K562 (cell line): ENCODE data around the gene TEDC1. TPM values are rescaled to one million over a fixed set of nuclear protein-coding genes. Genes with fewer than 3 reads are reported as not detected.

Source experiments
- EGR1 ChIP-seq: fragments of 450-650 bp; conservative IDR thresholded peaks from 2 replicates; pipeline ENCODE4 v1.6.1; 2017; ENCODE audit warnings: mild to moderate bottlenecking
- GABPB1 ChIP-seq: sonication (generic); formaldehyde crosslinking; IDR thresholded peaks from 2 replicates; pipeline ENCODE4 v1.8.0; 2022; ENCODE audit warnings: mild to moderate bottlenecking, missing genetic modification reagents
- MYBL2 ChIP-seq, 2 experiments: fragments of 450-650 bp in 1 of 2; sonication (generic) in 1 of 2; formaldehyde crosslinking in 1 of 2; IDR thresholded peaks; 2 replicates each; pipeline versions ENCODE4 v1.6.1 to v1.8.1; 2017 to 2022; ENCODE audit warnings: borderline replicate concordance in 1 of 2, inconsistent platforms in 1 of 2, low read depth in 1 of 2, mild to moderate bottlenecking in 1 of 2, missing genetic modification reagents in 1 of 2, moderate library complexity in 1 of 2
- SMC3 ChIP-seq: conservative IDR thresholded peaks from 2 replicates; pipeline ENCODE4 v1.6.1; 2011; ENCODE audit warnings: low read depth, low read length, improper control_type of control experiment; ENCODE audit not compliant: insufficient read depth
- SP2 ChIP-seq: IDR thresholded peaks from 2 replicates; pipeline ENCODE4 v1.6.1; 2011; ENCODE audit warnings: mild to moderate bottlenecking, low read depth, low read length, moderate library complexity; ENCODE audit not compliant: poor library complexity, severe bottlenecking; ENCODE audit errors: extremely low read depth
- ZFX ChIP-seq: sonication (generic); formaldehyde crosslinking; IDR thresholded peaks from 2 replicates; pipeline ENCODE4 v1.8.0; 2022; ENCODE audit warnings: mild to moderate bottlenecking, missing genetic modification reagents, moderate library complexity
- polyA plus RNA-seq, 8 experiments: library from polyadenylated mRNA; depleted of rRNA in 4 of 8; stranded (reverse) in 5 of 8; unstranded in 3 of 8; fragments of >200 nt; fragmentation: Nextera tagmentation in 2 of 8; fragmentation: Illumina TruSeq in 1 of 8; extraction: Ambion mirVana in 2 of 8; extraction: Trizol in 1 of 8; gene quantifications; 2 replicates each; pipeline versions ENCODE4 v1.2.1 to v1.2.3, GENCODE V29; 2011 to 2014; ENCODE audit warnings: inconsistent platforms in 1 of 8, missing spikeins in 1 of 8
- total RNA-seq, 7 experiments: library from RNA; depleted of rRNA in 6 of 7; stranded (reverse); fragments of >200 nt in 6 of 7; fragmentation: Illumina TruSeq in 2 of 7; extraction: Trizol in 2 of 7; gene quantifications; 2 replicates each; pipeline versions ENCODE4 v1.2.1 to v1.2.3, GENCODE V29; 2011 to 2021; ENCODE audit warnings: low replicate concordance in 1 of 7
- TF ChIP-seq, protein P1 (sequence below): sonication (generic); formaldehyde crosslinking; IDR thresholded peaks from 2 replicates; pipeline ENCODE4 v1.8.1; 2023; ENCODE audit warnings: mild to moderate bottlenecking, missing genetic modification reagents
- TF ChIP-seq, protein P2 (sequence below): sonication (generic); formaldehyde crosslinking; IDR thresholded peaks from 2 replicates; pipeline ENCODE4 v1.8.0; 2022; ENCODE audit warnings: missing genetic modification reagents, mild to moderate bottlenecking, moderate library complexity, borderline replicate concordance
- TF ChIP-seq, protein P3 (sequence below), 2 experiments: fragments of 200-800 bp in 1 of 2; sonication (Bioruptor generic) in 1 of 2; sonication (generic) in 1 of 2; formaldehyde crosslinking in 1 of 2; IDR thresholded peaks in 1 of 2; conservative IDR thresholded peaks in 1 of 2; 2 replicates each; pipeline versions ENCODE4 v1.5.0 to v1.6.1; 2016 to 2020; ENCODE audit warnings: missing compliant biosample characterization in 1 of 2, missing genetic modification characterization in 1 of 2, missing genetic modification reagents in 1 of 2
- TF ChIP-seq, protein P4 (sequence below): fragments of 200-800 bp; sonication (Bioruptor generic); IDR thresholded peaks from 2 replicates; pipeline ENCODE4 v1.6.1; 2017; ENCODE audit warnings: missing genetic modification characterization, missing compliant biosample characterization
- TF ChIP-seq, protein P5 (sequence below), 2 experiments: fragments of 450-650 bp; IDR thresholded peaks; 2 replicates each; pipeline ENCODE4 v1.6.1; 2018; ENCODE audit warnings: mild to moderate bottlenecking in 2 of 2, low read depth in 1 of 2; ENCODE audit not compliant: partially characterized antibody in 2 of 2

Gene TEDC1
- total and polyA plus RNA-seq, 9 of the 15 experiments (the other 6 are each of a cell fraction or from before 2014, with no cell fraction given): 0.21 to 28.3 (median 5.9) TPM

DNA sequence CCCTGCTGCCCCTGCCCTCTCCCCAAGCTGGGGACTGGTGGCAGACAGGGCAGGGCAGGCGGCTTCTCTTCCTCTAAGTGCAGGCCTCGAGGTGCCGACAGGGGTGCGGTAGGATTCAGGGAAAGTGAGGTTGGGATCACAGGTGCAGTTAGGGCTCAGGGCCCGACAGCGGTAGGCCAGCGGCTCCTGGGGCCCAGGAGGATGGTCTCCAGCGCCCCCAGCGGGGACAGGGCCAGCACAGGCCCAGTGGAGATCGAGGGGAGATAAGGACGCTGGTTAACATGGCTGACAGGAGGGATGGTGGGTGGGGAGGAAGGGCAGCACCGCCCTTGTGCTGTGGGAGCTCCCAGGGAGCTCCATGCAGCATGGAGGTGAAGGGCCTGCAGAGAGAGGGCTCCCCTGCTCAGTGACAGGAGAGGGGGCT, 5.3 kb upstream of the TEDC1 start (continued):
- TF ChIP-seq, protein P1, sequence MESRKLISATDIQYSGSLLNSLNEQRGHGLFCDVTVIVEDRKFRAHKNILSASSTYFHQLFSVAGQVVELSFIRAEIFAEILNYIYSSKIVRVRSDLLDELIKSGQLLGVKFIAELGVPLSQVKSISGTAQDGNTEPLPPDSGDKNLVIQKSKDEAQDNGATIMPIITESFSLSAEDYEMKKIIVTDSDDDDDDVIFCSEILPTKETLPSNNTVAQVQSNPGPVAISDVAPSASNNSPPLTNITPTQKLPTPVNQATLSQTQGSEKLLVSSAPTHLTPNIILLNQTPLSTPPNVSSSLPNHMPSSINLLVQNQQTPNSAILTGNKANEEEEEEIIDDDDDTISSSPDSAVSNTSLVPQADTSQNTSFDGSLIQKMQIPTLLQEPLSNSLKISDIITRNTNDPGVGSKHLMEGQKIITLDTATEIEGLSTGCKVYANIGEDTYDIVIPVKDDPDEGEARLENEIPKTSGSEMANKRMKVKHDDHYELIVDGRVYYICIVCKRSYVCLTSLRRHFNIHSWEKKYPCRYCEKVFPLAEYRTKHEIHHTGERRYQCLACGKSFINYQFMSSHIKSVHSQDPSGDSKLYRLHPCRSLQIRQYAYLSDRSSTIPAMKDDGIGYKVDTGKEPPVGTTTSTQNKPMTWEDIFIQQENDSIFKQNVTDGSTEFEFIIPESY (CRISPR knock-in tag): peak; percentile 64; the same call in 1 of the 2 replicates
- TF ChIP-seq, protein P2, sequence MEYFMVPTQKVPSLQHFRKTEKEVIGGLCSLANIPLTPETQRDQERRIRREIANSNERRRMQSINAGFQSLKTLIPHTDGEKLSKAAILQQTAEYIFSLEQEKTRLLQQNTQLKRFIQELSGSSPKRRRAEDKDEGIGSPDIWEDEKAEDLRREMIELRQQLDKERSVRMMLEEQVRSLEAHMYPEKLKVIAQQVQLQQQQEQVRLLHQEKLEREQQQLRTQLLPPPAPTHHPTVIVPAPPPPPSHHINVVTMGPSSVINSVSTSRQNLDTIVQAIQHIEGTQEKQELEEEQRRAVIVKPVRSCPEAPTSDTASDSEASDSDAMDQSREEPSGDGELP: peak; percentile 53; the same call in 1 of the 2 replicates
- TF ChIP-seq GABPB1 (0 out of 2 replicates have a peak, but pooled peaks have one; percentile 31), EGR1 (no peak), MYBL2 (IDR thresholded peaks at IDR 0.05; ENCODE audit: low read depth) (no peak), MYBL2 (CRISPR knock-in tag; IDR thresholded peaks at IDR 0.05; ENCODE audit: borderline replicate concordance) (no peak), ZFX (CRISPR knock-in tag) (peak; percentile 69), SMC3 (0 out of 2 replicates have a peak, but pooled peaks have one; percentile 28), SP2 (no peak)
- TF ChIP-seq, protein P3, sequence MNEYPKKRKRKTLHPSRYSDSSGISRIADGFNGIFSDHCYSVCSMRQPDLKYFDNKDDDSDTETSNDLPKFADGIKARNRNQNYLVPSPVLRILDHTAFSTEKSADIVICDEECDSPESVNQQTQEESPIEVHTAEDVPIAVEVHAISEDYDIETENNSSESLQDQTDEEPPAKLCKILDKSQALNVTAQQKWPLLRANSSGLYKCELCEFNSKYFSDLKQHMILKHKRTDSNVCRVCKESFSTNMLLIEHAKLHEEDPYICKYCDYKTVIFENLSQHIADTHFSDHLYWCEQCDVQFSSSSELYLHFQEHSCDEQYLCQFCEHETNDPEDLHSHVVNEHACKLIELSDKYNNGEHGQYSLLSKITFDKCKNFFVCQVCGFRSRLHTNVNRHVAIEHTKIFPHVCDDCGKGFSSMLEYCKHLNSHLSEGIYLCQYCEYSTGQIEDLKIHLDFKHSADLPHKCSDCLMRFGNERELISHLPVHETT (CRISPR knock-in tag; conservative IDR thresholded peaks at IDR 0.05 in 1 of 2, IDR thresholded peaks at IDR 0.05 in 1 of 2): no peak
- TF ChIP-seq, protein P4, sequence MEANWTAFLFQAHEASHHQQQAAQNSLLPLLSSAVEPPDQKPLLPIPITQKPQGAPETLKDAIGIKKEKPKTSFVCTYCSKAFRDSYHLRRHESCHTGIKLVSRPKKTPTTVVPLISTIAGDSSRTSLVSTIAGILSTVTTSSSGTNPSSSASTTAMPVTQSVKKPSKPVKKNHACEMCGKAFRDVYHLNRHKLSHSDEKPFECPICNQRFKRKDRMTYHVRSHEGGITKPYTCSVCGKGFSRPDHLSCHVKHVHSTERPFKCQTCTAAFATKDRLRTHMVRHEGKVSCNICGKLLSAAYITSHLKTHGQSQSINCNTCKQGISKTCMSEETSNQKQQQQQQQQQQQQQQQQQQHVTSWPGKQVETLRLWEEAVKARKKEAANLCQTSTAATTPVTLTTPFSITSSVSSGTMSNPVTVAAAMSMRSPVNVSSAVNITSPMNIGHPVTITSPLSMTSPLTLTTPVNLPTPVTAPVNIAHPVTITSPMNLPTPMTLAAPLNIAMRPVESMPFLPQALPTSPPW (CRISPR knock-in tag): peak; percentile 44; the same call in 1 of the 2 replicates
- TF ChIP-seq, protein P5, sequence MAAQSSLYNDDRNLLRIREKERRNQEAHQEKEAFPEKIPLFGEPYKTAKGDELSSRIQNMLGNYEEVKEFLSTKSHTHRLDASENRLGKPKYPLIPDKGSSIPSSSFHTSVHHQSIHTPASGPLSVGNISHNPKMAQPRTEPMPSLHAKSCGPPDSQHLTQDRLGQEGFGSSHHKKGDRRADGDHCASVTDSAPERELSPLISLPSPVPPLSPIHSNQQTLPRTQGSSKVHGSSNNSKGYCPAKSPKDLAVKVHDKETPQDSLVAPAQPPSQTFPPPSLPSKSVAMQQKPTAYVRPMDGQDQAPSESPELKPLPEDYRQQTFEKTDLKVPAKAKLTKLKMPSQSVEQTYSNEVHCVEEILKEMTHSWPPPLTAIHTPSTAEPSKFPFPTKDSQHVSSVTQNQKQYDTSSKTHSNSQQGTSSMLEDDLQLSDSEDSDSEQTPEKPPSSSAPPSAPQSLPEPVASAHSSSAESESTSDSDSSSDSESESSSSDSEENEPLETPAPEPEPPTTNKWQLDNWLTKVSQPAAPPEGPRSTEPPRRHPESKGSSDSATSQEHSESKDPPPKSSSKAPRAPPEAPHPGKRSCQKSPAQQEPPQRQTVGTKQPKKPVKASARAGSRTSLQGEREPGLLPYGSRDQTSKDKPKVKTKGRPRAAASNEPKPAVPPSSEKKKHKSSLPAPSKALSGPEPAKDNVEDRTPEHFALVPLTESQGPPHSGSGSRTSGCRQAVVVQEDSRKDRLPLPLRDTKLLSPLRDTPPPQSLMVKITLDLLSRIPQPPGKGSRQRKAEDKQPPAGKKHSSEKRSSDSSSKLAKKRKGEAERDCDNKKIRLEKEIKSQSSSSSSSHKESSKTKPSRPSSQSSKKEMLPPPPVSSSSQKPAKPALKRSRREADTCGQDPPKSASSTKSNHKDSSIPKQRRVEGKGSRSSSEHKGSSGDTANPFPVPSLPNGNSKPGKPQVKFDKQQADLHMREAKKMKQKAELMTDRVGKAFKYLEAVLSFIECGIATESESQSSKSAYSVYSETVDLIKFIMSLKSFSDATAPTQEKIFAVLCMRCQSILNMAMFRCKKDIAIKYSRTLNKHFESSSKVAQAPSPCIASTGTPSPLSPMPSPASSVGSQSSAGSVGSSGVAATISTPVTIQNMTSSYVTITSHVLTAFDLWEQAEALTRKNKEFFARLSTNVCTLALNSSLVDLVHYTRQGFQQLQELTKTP (IDR thresholded peaks at IDR 0.05; ENCODE audit: low read depth in 1 of 2, partially characterized antibody in 2 of 2): no peak
